AML-193 (cell line): ENCODE results near the gene SLC2A4RG.
"Not testable (repeated sequence)": the region's sequence is repeated elsewhere in the genome, so short reads cannot be mapped to it uniquely, and the experiment has no call there.

Source experiments
- DNase-seq, 2 experiments: peaks; one replicate each; lab custom pipeline; 2025; lab: John Stamatoyannopoulos, UW

SLC2A4RG gene

GRCh38 chr20:63712191-63712590 is 27.4 kb upstream of the SLC2A4RG start:
- no peak for DNase-seq

- DNase-seq, result no peak
Observed at GRCh38 chr20:63714858-63715257, 24.7 kb upstream of the SLC2A4RG start.

- no peak for DNase-seq
Observed at GRCh38 chr20:63718996-63719395, 20.6 kb upstream of the SLC2A4RG start.

- DNase-seq, result not testable (repeated sequence)
Observed at GRCh38 chr20:63722967-63723622, 16.5 kb upstream of the SLC2A4RG start.

GRCh38 chr20:63730189-63730733 is 9.3 kb upstream of the SLC2A4RG start:
- not testable (repeated sequence) for DNase-seq

GRCh38 chr20:63731410-63731809 is 8.2 kb upstream of the SLC2A4RG start:
- no peak for DNase-seq

GRCh38 chr20:63732118-63733095 is 7.2 kb upstream of the SLC2A4RG start:
- DNase-seq, result no peak

GRCh38 chr20:63733117-63733516 is 6.5 kb upstream of the SLC2A4RG start:
- no peak for DNase-seq

GRCh38 chr20:63733579-63734081 is 5.9 kb upstream of the SLC2A4RG start:
- no peak for DNase-seq

- DNase-seq, result no peak
Observed at GRCh38 chr20:63734111-63734945, 5.2 kb upstream of the SLC2A4RG start.

GRCh38 chr20:63734946-63735858 is 4.4 kb upstream of the SLC2A4RG start:
- no peak for DNase-seq

GRCh38 chr20:63735859-63736718 is 3.5 kb upstream of the SLC2A4RG start, which contains the start of gene LIME1:
Gene LIME1, plus strand, starts transcription at chr20:63736664. Its CDS starts 886 bp downstream, at chr20:63737550.
- no peak for DNase-seq

- DNase-seq, result no peak
Observed at GRCh38 chr20:63736893-63737694, 2.5 kb upstream of the SLC2A4RG start.

GRCh38 chr20:63737695-63737944 is 2.0 kb upstream of the SLC2A4RG start:
- DNase-seq, result no peak

- DNase-seq, result no peak
Observed at GRCh38 chr20:63737945-63738686, 1.5 kb upstream of the SLC2A4RG start.

- DNase-seq, result no peak
Observed at GRCh38 chr20:63738687-63739129, 868 bp upstream of the SLC2A4RG start.

- no peak for DNase-seq
Observed at GRCh38 chr20:63740070-63740626, 572 bp downstream of the SLC2A4RG start.
